ENCODE measurements around the gene BRD3OS.

BRD3OS gene

DNA sequence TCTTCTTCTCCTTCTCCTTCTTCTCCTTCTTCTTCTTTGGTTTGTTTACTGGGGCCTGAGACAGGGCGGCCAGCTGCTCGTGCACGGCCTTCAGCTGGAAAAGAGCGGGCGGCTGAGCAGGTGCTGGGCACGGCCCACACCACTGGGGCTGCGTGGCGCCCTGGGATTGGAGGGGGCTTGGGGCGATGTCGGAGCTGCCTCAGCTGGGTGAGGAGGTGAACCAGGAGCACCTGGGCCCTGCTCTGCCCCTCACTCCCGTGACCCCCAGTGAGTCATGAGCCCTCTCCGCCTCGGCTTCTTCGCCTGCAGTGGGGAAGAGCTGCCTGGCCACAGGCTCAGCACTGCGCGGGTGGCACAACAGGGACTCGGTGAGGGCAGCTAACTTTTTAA lies 14.9 kb downstream of the BRD3OS start:
- no peak overlapping the region for H3K27ac ChIP-seq
- TF ChIP-seq ZFX (IDR thresholded peaks at IDR 0.05; ENCODE audit: borderline replicate concordance) (no peak), CTCF (IDR thresholded peaks at IDR 0.05) (no peak)

DNA sequence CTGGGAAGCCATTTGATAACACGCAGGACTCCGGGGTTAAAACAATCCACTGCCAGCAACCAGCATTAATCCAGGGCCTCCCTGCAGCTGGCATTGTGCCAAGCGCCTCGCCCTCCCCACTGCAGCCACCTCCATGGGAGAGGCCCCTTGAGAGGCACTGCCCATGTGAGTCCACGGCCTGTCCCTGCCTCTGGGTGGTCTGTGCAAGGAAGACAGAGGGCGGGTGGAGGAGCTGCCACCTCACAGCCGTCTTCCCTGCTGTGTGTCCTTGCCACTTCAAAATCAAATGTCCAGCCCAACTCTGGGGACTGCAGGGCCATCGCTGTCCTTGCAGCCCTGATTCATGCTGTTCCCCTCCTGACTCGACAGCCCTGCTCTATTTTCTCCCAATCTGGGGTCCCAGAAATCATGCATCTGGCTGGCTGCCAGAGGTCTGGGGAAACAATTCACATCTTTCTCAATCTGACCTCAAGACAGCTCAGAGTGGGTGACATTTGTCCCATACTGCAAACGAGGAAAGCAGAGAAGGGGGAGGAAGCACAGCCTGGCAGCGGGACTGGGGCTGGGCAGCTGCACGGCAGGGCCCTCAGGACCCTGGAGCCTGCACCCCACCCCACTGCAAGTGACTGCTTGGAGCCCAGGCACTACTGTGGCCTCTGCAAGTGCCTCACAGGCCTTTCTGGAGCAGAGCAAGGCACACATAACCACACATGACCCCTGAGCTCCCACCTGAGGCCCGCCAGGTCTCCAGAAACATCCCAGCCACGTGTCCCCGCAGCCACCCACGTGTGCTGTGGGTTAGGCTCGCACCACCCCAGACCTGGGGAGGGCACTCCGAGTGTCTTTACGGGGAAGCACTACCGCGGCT lies 15.7 kb downstream of the BRD3OS start:
- no peak overlapping the region for H3K27ac ChIP-seq
- TF ChIP-seq ZFX (IDR thresholded peaks at IDR 0.05; ENCODE audit: borderline replicate concordance) (no peak), CTCF (IDR thresholded peaks at IDR 0.05) (no peak)

DNA sequence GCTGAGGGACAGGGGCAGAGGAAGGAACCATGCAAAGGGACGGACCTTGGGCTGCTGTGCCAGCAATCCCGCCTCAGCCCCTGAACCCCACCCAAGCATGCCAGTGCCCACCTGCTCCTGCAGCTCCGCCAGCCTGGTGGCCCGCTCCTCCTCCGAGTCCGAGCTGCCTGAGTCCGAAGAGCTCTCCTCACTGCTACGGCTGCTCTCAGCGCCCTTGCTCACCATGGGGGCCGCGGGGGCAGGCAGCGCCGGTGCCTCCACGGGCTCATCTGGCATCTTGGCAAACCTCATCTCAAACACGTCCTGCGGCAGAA lies 16.3 kb downstream of the BRD3OS start:
- TF ChIP-seq ZFX (IDR thresholded peaks at IDR 0.05; ENCODE audit: borderline replicate concordance) (no peak), CTCF (IDR thresholded peaks at IDR 0.05) (no peak)
- H3K27ac ChIP-seq = no peak overlapping the region

- H3K27ac ChIP-seq = no peak overlapping the region
- TF ChIP-seq ZFX (IDR thresholded peaks at IDR 0.05; ENCODE audit: borderline replicate concordance) (no peak), CTCF (IDR thresholded peaks at IDR 0.05) (no peak)
Measured at GRCh38 chr9:134043531-134043988, 18.3 kb downstream of the BRD3OS start.

DNA sequence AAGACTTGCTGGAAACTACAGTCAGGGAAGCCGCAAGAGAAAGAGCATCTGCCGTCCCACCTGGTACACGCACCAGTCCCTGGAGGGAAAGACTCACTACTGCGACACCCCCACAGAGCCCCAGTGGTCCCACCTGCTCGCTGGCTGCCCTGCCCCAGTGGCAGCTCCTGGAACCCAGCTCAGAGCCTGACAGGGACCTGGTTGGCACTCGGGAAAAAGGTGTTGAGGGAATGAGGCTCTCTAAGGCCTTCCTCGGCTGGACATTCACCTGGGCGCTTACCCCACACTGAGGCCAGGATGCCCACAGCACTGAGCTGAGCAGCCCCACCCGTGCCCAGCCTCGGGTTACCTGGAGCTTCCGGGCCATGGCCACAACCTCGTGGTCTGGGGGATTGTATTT lies 19.7 kb downstream of the BRD3OS start:
- no peak overlapping the region for H3K27ac ChIP-seq
- TF ChIP-seq ZFX (IDR thresholded peaks at IDR 0.05; ENCODE audit: borderline replicate concordance) (no peak), CTCF (IDR thresholded peaks at IDR 0.05) (no peak)

DNA sequence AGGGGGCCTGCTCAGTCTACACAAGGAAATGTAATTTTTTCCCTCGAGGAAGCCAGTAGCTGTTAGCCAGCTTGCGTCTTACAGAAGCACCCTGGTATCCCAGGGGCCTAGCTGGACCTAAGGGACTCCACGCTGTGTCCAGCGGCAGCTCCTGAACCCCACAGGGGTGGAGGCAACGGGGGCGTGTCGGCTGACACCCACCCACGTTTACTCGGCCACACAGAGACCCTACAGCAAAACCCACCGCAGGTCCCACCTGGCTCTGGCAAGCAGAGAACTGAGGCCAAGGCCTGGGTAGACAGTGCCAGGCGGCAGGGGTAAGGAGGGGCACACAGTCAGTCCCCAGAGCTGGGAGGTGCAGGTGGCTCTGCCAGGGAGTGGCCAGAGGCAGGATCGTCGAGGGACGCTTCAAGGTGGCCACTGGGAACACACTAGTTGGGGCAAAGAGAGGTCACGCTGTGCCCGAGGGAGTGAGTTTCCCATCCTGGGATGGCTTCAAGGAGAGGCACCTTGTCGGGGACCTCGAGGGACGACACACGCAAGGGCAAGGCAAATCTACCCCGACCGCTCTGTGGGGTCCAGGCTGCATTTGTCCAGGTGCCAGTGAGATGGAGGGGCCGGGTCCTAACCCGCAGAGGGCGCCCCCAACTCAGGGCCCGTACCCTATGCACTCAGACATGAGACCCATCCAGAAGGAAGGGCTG lies 20.7 kb downstream of the BRD3OS start:
- no peak for TF ChIP-seq ZFX (IDR thresholded peaks at IDR 0.05; ENCODE audit: borderline replicate concordance)
- no peak for TF ChIP-seq CTCF (IDR thresholded peaks at IDR 0.05)
- no peak overlapping the region for H3K27ac ChIP-seq

Data from 22Rv1 (cell line).